Activated CD8-positive, alpha-beta T cell treated with anti-CD3 and anti-CD28 coated beads for 36 hours (primary cell): ENCODE measurements around the gene RECK. TPM values are rescaled to one million over a fixed set of nuclear protein-coding genes. Genes with fewer than 3 reads are reported as not detected.
"Not testable (repeated sequence)": the region's sequence is repeated elsewhere in the genome, so short reads cannot be mapped to it uniquely, and the experiment has no call there.

Experiments
- ATAC-seq: fragments of 200-7000 bp; cut with Tn5 transposase; one replicate; pipeline ENCODE4 v1.10.0; 2021; ENCODE audit warnings: mild to moderate bottlenecking, moderate library complexity
- CTCF ChIA-PET: fragments of 350-600 bp; sonication (Branson Sonifier 250); formaldehyde crosslinking; loops from one replicate; lab custom pipeline; 2021; ENCODE audit warnings: antibody characterized with exemption; lab: Charles Lee
- POLR2A ChIA-PET: fragments of 350-600 bp; sonication (Branson Sonifier 250); formaldehyde crosslinking; loops from one replicate; lab custom pipeline; 2021; ENCODE audit warnings: antibody characterized with exemption; lab: Charles Lee
- DNase-seq: peaks from one replicate; pipeline ENCODE4 v3.0.0-alpha.2; 2020
- H3K27ac Mint-ChIP-seq: one replicate; pipeline ENCODE4 v1.8.0; 2021; ENCODE audit warnings: mild to moderate bottlenecking, mixed read lengths
- H3K27me3 Mint-ChIP-seq: one replicate; pipeline ENCODE4 v1.8.0; 2021; ENCODE audit warnings: mixed read lengths
- H3K36me3 Mint-ChIP-seq: one replicate; pipeline ENCODE4 v1.8.0; 2021; ENCODE audit warnings: low read depth, mixed read lengths
- H3K4me1 Mint-ChIP-seq: one replicate; pipeline ENCODE4 v1.8.0; 2021; ENCODE audit warnings: low read depth, mixed read lengths
- H3K4me3 Mint-ChIP-seq: one replicate; pipeline ENCODE4 v1.8.0; 2021; ENCODE audit warnings: mild to moderate bottlenecking, moderate library complexity, mixed read lengths
- H3K9me3 Mint-ChIP-seq: one replicate; pipeline ENCODE4 v1.8.0; 2021; ENCODE audit warnings: mixed read lengths
- CTCF ChIP-seq: fragments of 200-600 bp; IDR thresholded peaks from one replicate; pipeline ENCODE4 v1.8.0; 2022; ENCODE audit warnings: antibody characterized with exemption, mild to moderate bottlenecking
- intact Hi-C: fragments of 100-400 bp; cut with micrococcal nuclease; formaldehyde crosslinking; loops from one replicate; pipeline ENCODE4 v1.10.0; 2022
- total RNA-seq, 2 experiments: library from RNA; stranded (reverse); gene quantifications; one replicate each; pipeline ENCODE4 v1.2.3, GENCODE V29; 2021

Gene RECK
- total RNA-seq, 2 experiments from 2014 or later, result 5.3 to 6.5 TPM

DNA sequence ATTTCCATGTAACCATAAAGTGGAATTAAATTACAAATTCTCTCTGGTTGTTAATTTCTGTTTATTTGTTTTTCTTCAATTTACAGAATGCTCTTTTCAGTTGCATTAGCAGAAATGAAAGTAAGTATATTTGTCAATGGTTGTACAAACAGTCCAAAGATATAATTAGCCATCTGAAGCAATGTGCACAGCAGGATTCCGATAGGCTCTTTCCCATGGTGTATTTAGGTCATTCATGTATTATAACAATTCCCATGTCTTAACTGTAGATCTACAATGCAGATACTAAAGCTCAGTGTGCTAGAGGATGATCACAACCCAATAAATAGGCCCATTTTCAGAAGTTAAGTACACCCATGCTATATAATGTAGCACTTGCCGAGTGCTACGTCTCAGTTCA is 43.8 kb downstream of the RECK start:
- Mint-ChIP-seq H3K9me3 (no peaks in the 10 kb centered on the region), H3K4me1 (no peaks in the 10 kb centered on the region), H3K4me3 (no peak overlapping the region), H3K36me3 (peaks cover 1% of the 10 kb centered on the region), H3K27ac (no peak overlapping the region), H3K27me3 (no peaks in the 10 kb centered on the region)
- DNase-seq (no peak), ATAC-seq (no peak)
- intact Hi-C loops, result no loop called here
- CTCF ChIA-PET, result interaction anchor here (0.7 kb wide), 1 partner anchor 57 kb away, joined by 3 read pairs; no protein-coding TSS in a partner anchor
- TF ChIP-seq CTCF, result no peak
- POLR2A ChIA-PET, result no interaction called here

GRCh38 chr9:36082931-36083330 is 46.2 kb downstream of the RECK start:
- no peak for ATAC-seq
- Mint-ChIP-seq H3K27me3 (no peaks in the 10 kb centered on the region), H3K4me3 (no peak overlapping the region), H3K36me3 (peaks cover 14% of the 10 kb centered on the region), H3K27ac (no peak overlapping the region), H3K9me3 (peaks cover 5% of the 10 kb centered on the region), H3K4me1 (no peaks in the 10 kb centered on the region)
- no peak for TF ChIP-seq CTCF
- intact Hi-C loops, result no loop called here
- no peak for DNase-seq
- POLR2A ChIA-PET, result no interaction called here
- CTCF ChIA-PET, result no interaction called here

DNA sequence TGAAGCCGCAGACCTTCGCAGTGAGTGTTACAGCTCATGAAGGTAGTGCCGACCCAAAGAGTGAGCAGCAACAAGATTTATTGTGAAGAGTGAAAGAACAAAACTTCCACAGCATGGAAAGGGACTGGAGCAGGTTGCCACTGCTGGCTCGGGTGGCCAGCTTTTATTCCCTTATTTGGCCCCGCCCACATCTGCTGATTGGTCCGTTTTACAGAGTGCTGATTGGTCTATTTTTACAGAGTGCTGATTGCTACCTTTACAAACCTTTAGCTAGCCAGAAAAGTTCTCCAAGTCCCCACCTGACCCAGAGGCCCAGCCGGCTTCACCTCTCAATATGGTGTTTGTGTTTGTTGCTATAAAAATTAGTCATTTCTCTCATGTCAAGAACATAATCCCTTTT is 49.7 kb downstream of the RECK start:
- H3K36me3 Mint-ChIP-seq, result peaks cover 14% of the 10 kb centered on the region
- POLR2A ChIA-PET, result no interaction called here
- H3K4me1 Mint-ChIP-seq, result no peaks in the 10 kb centered on the region
- no peak for TF ChIP-seq CTCF
- CTCF ChIA-PET, result interaction anchor here (1.4 to 2.0 kb wide), 2 partner anchors 16 to 63 kb away, joined by 3 to 4 read pairs; no protein-coding TSS in a partner anchor
- H3K27me3 Mint-ChIP-seq, result no peaks in the 10 kb centered on the region
- DNase-seq, result no peak
- H3K27ac Mint-ChIP-seq, result no peak overlapping the region
- H3K9me3 Mint-ChIP-seq, result peaks cover 5% of the 10 kb centered on the region
- no peak overlapping the region for H3K4me3 Mint-ChIP-seq
- no peak for ATAC-seq
- intact Hi-C loops, result no loop called here

DNA sequence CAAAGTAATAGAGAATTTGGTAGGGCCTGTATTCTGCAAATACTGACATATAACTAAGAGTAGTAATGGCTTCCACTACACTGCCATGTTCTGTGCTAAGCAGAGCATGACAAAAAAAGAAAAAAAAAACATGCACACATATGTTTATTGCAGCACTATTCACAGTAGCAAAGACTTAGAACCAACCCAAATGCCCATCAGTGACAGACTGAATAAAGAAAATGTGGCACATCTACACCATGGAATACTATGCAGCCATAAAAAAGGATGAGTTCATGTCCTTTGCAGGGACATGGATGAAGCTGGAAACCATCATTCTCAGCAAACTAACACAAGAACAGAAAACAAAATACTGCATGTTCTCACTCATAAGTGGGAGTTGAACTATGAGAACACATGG is 50.3 kb downstream of the RECK start:
- ATAC-seq, POLR2A ChIA-PET: not testable (repeated sequence)

DNA sequence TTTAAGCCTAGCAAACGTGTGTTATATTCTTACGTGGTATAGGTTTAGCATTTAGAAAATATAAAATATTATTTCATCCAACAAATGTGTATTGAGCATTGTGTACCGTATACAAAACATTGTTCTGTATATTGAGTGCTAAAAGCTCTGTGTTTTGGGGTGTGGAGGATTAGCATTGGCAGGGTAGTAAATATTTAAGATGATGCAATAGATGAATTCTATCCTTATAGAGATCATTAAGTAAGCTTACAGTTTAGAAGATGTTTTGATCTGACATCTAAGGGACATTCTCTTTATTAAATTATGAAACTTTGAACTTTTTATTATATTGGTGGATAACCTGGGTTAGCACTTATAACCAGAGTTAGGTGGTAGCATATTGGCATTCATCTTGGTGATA is 51.3 kb downstream of the RECK start:
- DNase-seq (no peak), ATAC-seq (no peak)
- peaks cover 5% of the 10 kb centered on the region for H3K9me3 Mint-ChIP-seq
- TF ChIP-seq CTCF, result no peak
- POLR2A ChIA-PET, result interaction anchor here (0.6 kb wide), 1 partner anchor 113 kb away, joined by 3 read pairs; no protein-coding TSS in a partner anchor
- H3K27ac Mint-ChIP-seq, result no peak overlapping the region
- peaks cover 13% of the 10 kb centered on the region for H3K4me1 Mint-ChIP-seq
- H3K27me3 Mint-ChIP-seq, result no peaks in the 10 kb centered on the region
- peaks cover 19% of the 10 kb centered on the region for H3K36me3 Mint-ChIP-seq
- no peak overlapping the region for H3K4me3 Mint-ChIP-seq
- intact Hi-C loops, result no loop called here
- CTCF ChIA-PET, result interaction anchor here (1.0 to 2.1 kb wide), 3 partner anchors 15 to 79 kb away, joined by 3 to 8 read pairs (median 3); no protein-coding TSS in a partner anchor

More for the DNA sequence above, 50.3 kb downstream of the RECK start:
- peaks cover 18% of the 10 kb centered on the region for H3K36me3 Mint-ChIP-seq
- H3K27ac Mint-ChIP-seq, DNase-seq, H3K4me1 Mint-ChIP-seq, intact Hi-C loops, H3K4me3 Mint-ChIP-seq, H3K9me3 Mint-ChIP-seq, H3K27me3 Mint-ChIP-seq: not testable (repeated sequence)
- CTCF ChIA-PET, result interaction anchor here (1.4 to 2.0 kb wide), 2 partner anchors 15 to 64 kb away, joined by 3 to 4 read pairs; no protein-coding TSS in a partner anchor
